ENCODE measurements around the gene MVB12B. TPM values are rescaled to one million over a fixed set of nuclear protein-coding genes. Genes with fewer than 3 reads are reported as not detected.

Gene MVB12B
- total and polyA plus RNA-seq, 2 of the 8 experiments (the other 6 are each of a cell fraction or from before 2014, with no cell fraction given), result 2.6 to 5.0 TPM

GRCh38 chr9:126495411-126496180 is 169.0 kb downstream of the MVB12B start:
- H3K4me2 ChIP-seq (ENCODE audit: insufficient read depth in 1 of 2, low read depth in 2 of 2, low read length in 2 of 2), result no peak overlapping the region
- no peak overlapping the region for H2BK5ac ChIP-seq (ENCODE audit: low read depth, low read length)
- no peaks in the 10 kb centered on the region for H3K79me1 ChIP-seq (ENCODE audit: low read depth, low read length)
- no peak overlapping the region for H2AFZ ChIP-seq (ENCODE audit: low read length)
- peaks cover 0 to 10% (median 3%) of the 10 kb centered on the region in 4 experiments; a peak in 5 of 7 replicates for H3K27me3 ChIP-seq (replicated peaks in 1 of 4; ENCODE audit: control insufficient read depth in 3 of 4, extremely low read depth in 1 of 4, insufficient read depth in 3 of 4, low read length in 3 of 4)
- H3K27ac ChIP-seq (ENCODE audit: low read depth, low read length), result no peak overlapping the region
- H3K4ac ChIP-seq (replicated peaks; ENCODE audit: insufficient read length, low read depth, low read length), result no peak overlapping the region
- H4K91ac ChIP-seq (replicated peaks; ENCODE audit: insufficient read length, low read length), result no peak overlapping the region
- 88% methylated on average over 5 of the region's 7 CpGs; no CpG with 5 or more reads in 1 of the 2 experiments for WGBS, 2 experiments (ENCODE audit: extremely low coverage in 1 of 2, insufficient coverage in 1 of 2, insufficient read length in 1 of 2, insufficient replicate concordance in 2 of 2, low coverage in 1 of 2, low lambda C conversion rate in 2 of 2, missing lambda C conversion rate in 1 of 2)
- FAIRE-seq (no peak), DNase-seq (ENCODE audit: low read depth in 1 of 2, low spot score in 2 of 2) (no peak)
- no peak overlapping the region for H3K14ac ChIP-seq (ENCODE audit: insufficient read length)
- no peaks in the 10 kb centered on the region for H3K9me3 ChIP-seq (ENCODE audit: insufficient read depth in 2 of 2, low read depth in 1 of 2, low read length in 1 of 2)
- no peak overlapping the region for H2BK15ac ChIP-seq (ENCODE audit: low read length)
- H2AK5ac ChIP-seq (ENCODE audit: low read depth, low read length), result no peak overlapping the region
- no peak overlapping the region for H3K23ac ChIP-seq (ENCODE audit: insufficient read length)
- POLR2A ChIA-PET (ENCODE audit: partially characterized antibody), result no interaction called here
- no peak overlapping the region for H3K4me3 ChIP-seq (ENCODE audit: extremely low read depth in 1 of 4, insufficient read depth in 2 of 4, low read depth in 3 of 4, low read length in 4 of 4)
- no peak overlapping the region for H4K5ac ChIP-seq (ENCODE audit: insufficient read length, low read depth, low read length)
- H2BK120ac ChIP-seq (replicated peaks; ENCODE audit: low read depth, low read length), result no peak overlapping the region
- no peak overlapping the region for H3K56ac ChIP-seq (replicated peaks; ENCODE audit: insufficient read length, low read depth, low read length)
- H3K23me2 ChIP-seq (ENCODE audit: low read depth, low read length), result peaks cover 11% of the 10 kb centered on the region; the same call in 1 of the 2 replicates
- H3K9ac ChIP-seq (replicated peaks in 1 of 4; ENCODE audit: extremely low read depth in 1 of 4, low read depth in 3 of 4, low read length in 3 of 4), result no peak overlapping the region
- H2BK12ac ChIP-seq (ENCODE audit: low read depth, low read length), result no peak overlapping the region
- H2BK20ac ChIP-seq (ENCODE audit: low read length), result no peak overlapping the region
- no peaks in the 10 kb centered on the region for H3K36me3 ChIP-seq (ENCODE audit: control insufficient read depth in 2 of 4, insufficient read depth in 4 of 4, low read length in 3 of 4)
- peaks cover 0 to 1% of the 10 kb centered on the region in 2 experiments for H4K20me1 ChIP-seq (replicated peaks in 1 of 2; ENCODE audit: control insufficient read depth in 1 of 2, insufficient read depth in 2 of 2, low read length in 2 of 2)
- CTCF ChIA-PET (ENCODE audit: partially characterized antibody), result interaction anchor here (5.3 to 10.6 kb wide), 2 partner anchors 13 to 57 kb away, joined by 39 to 276 read pairs; no protein-coding TSS in a partner anchor
- H3K79me2 ChIP-seq (ENCODE audit: control insufficient read depth in 1 of 2, insufficient read depth in 2 of 2, low read length in 2 of 2), result no peaks in the 10 kb centered on the region
- no peak overlapping the region for H3K18ac ChIP-seq (ENCODE audit: extremely low read depth, low read length)
- no peak overlapping the region for H4K8ac ChIP-seq (ENCODE audit: extremely low read depth, insufficient read depth, low read length)
- H3K4me1 ChIP-seq (replicated peaks in 1 of 4; ENCODE audit: control insufficient read depth in 3 of 4, insufficient read depth in 4 of 4, low read length in 3 of 4), result peaks cover 0 to 9% (median 5%) of the 10 kb centered on the region in 4 experiments; a peak in 5 of 7 replicates
- TF ChIP-seq PHF8 (conservative IDR thresholded peaks at IDR 0.05; ENCODE audit: low read depth, low read length) (no peak), RNF2 (IDR thresholded peaks at IDR 0.05; ENCODE audit: borderline replicate concordance, low read depth, low read length, missing control alignments, poor library complexity, severe bottlenecking) (no peak), CHD2 (IDR thresholded peaks at IDR 0.05; ENCODE audit: low read length) (no peak), POU5F1 (IDR thresholded peaks at IDR 0.05; ENCODE audit: low read depth, low read length) (no peak), SIRT6 (IDR thresholded peaks at IDR 0.05; ENCODE audit: low read length) (no peak), SP4 (IDR thresholded peaks at IDR 0.05; ENCODE audit: low read length) (no peak), EGR1 (IDR thresholded peaks at IDR 0.05; ENCODE audit: borderline replicate concordance, low read depth, low read length) (no peak), TCF12 (IDR thresholded peaks at IDR 0.05; ENCODE audit: low read depth, low read length) (no peak), TBP (IDR thresholded peaks at IDR 0.05; ENCODE audit: low read depth, low read length) (no peak), MAFK (IDR thresholded peaks at IDR 0.05; ENCODE audit: low read depth, low read length) (no peak), TEAD4 (IDR thresholded peaks at IDR 0.05; ENCODE audit: low read depth, low read length) (no peak), POLR2AphosphoS5 (IDR thresholded peaks at IDR 0.05; ENCODE audit: low read depth, low read length) (no peak), JUND (IDR thresholded peaks at IDR 0.05; ENCODE audit: low read length) (no peak)
